Measurements from ENCODE around the gene STARD3.

The STARD3 gene

GRCh38 chr17:39641883-39642282, 4.9 kb downstream of the STARD3 start:
- TF ChIP-seq, protein P1, sequence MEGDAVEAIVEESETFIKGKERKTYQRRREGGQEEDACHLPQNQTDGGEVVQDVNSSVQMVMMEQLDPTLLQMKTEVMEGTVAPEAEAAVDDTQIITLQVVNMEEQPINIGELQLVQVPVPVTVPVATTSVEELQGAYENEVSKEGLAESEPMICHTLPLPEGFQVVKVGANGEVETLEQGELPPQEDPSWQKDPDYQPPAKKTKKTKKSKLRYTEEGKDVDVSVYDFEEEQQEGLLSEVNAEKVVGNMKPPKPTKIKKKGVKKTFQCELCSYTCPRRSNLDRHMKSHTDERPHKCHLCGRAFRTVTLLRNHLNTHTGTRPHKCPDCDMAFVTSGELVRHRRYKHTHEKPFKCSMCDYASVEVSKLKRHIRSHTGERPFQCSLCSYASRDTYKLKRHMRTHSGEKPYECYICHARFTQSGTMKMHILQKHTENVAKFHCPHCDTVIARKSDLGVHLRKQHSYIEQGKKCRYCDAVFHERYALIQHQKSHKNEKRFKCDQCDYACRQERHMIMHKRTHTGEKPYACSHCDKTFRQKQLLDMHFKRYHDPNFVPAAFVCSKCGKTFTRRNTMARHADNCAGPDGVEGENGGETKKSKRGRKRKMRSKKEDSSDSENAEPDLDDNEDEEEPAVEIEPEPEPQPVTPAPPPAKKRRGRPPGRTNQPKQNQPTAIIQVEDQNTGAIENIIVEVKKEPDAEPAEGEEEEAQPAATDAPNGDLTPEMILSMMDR (IDR thresholded peaks at IDR 0.05), result no peak
- Mint-ChIP-seq H3K36me3 (ENCODE audit: low read depth) (no peaks in the 10 kb centered on the region), H3K27me3 (ENCODE audit: low read depth, poor library complexity) (peaks cover 4% of the 10 kb centered on the region), H3K4me1 (peaks cover 83% of the 10 kb centered on the region), H3K9me3 (no peaks in the 10 kb centered on the region), H3K27ac (no peak overlapping the region), H3K4me3 (no peak overlapping the region)
- DNase-seq, result no peak

DNA sequence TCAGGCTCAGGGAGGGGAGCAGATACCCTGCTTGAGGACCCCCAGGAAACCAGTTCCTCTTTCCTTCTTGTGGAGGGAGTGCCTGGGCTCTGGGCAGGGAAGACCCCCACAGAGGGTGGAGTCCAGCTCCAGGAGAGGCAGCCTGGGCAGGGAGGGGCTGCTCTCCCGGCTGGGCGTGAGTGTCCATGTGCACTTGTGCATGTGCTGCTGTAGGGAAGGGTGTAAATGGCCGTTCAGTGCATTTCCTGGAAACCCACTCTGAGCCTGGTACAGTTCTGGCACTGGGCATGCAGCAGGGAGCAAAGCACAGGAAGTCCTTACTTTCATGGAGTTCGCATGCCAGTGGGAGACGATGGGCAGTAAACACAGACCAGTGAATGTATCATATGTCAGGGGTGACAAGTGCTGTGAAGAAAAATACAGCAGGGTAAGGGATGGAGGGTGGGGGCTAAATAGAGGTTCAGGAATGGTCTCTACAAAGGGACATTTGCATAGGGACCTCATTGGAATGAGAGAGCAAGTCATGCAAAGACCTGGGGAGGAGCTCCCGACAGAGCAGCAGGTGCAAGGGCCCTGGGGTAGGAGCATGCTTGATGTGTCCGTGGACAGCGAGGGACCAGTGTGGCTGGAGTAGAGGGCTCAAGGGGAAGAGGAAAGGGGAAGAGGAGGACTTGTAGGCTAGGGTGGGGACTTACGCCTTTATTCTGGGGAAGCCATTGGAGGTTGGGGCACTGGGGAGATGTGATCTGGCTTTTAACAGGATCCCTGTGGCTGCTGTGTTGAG, 5.5 kb downstream of the STARD3 start:
- Mint-ChIP-seq H3K4me3 (no peak overlapping the region), H3K27me3 (ENCODE audit: low read depth, poor library complexity) (peaks cover 4% of the 10 kb centered on the region), H3K4me1 (peaks cover 82% of the 10 kb centered on the region), H3K9me3 (no peaks in the 10 kb centered on the region), H3K27ac (no peak overlapping the region), H3K36me3 (ENCODE audit: low read depth) (no peaks in the 10 kb centered on the region)
- no peak for DNase-seq
- TF ChIP-seq, protein P1 (IDR thresholded peaks at IDR 0.05), result no peak

GRCh38 chr17:39643271-39643670, 6.3 kb downstream of the STARD3 start:
- no peak for DNase-seq
- Mint-ChIP-seq H3K4me3 (no peak overlapping the region), H3K9me3 (no peaks in the 10 kb centered on the region), H3K27ac (no peak overlapping the region), H3K4me1 (peaks cover 74% of the 10 kb centered on the region), H3K27me3 (ENCODE audit: low read depth, poor library complexity) (peaks cover 4% of the 10 kb centered on the region), H3K36me3 (ENCODE audit: low read depth) (no peaks in the 10 kb centered on the region)
- TF ChIP-seq, protein P1 (IDR thresholded peaks at IDR 0.05), result no peak

- no peak for DNase-seq
- Mint-ChIP-seq H3K36me3 (ENCODE audit: low read depth) (peaks cover 4% of the 10 kb centered on the region), H3K4me1 (peaks cover 71% of the 10 kb centered on the region), H3K27me3 (ENCODE audit: low read depth, poor library complexity) (peaks cover 7% of the 10 kb centered on the region), H3K9me3 (no peaks in the 10 kb centered on the region), H3K27ac (no peak overlapping the region), H3K4me3 (no peak overlapping the region)
- TF ChIP-seq, protein P1 (IDR thresholded peaks at IDR 0.05), result no peak
Observed at GRCh38 chr17:39647256-39647655, 10.3 kb downstream of the STARD3 start.

- Mint-ChIP-seq H3K36me3 (ENCODE audit: low read depth) (peaks cover 4% of the 10 kb centered on the region), H3K9me3 (no peaks in the 10 kb centered on the region), H3K4me3 (no peak overlapping the region), H3K27me3 (ENCODE audit: low read depth, poor library complexity) (peaks cover 7% of the 10 kb centered on the region), H3K27ac (no peak overlapping the region), H3K4me1 (peaks cover 71% of the 10 kb centered on the region)
- TF ChIP-seq, protein P1 (IDR thresholded peaks at IDR 0.05), result no peak
- no peak for DNase-seq
Observed at GRCh38 chr17:39648616-39649366, 11.8 kb downstream of the STARD3 start.
